ENCODE data around the gene RASGRF2.

- no peak for TF ChIP-seq TARDBP (IDR thresholded peaks at IDR 0.05)
- TF ChIP-seq PKNOX1 (IDR thresholded peaks at IDR 0.05), result no peak
- TF ChIP-seq ZNF384 (IDR thresholded peaks at IDR 0.05), result no peak
- TF ChIP-seq FOXK2 (IDR thresholded peaks at IDR 0.05), result no peak
- no peak for TF ChIP-seq FOXA1 (IDR thresholded peaks at IDR 0.05)
- no peak for TF ChIP-seq SP1 (IDR thresholded peaks at IDR 0.05)
- no peak for TF ChIP-seq BHLHE40 (IDR thresholded peaks at IDR 0.05; ENCODE audit: borderline replicate concordance)
- TF ChIP-seq CTBP1 (IDR thresholded peaks at IDR 0.05; ENCODE audit: borderline replicate concordance), result no peak
- no peak for TF ChIP-seq FOXM1 (IDR thresholded peaks at IDR 0.05; ENCODE audit: borderline replicate concordance)
- TF ChIP-seq ELF4 (IDR thresholded peaks at IDR 0.05), result no peak
These were observed 131.0 kb downstream of the RASGRF2 start for GRCh38 chr5:81091199-81091598.

Measured in HEK293T (cell line).